NCI-H345 treated with DMSO at 0.1 percent for 48 hours (cell line): ENCODE measurements around the gene ZG16B.

Experiments used
- DNase-seq: peaks from one replicate; lab custom pipeline; 2025; ENCODE audit not compliant: unreplicated experiment; lab: John Stamatoyannopoulos, UW

ZG16B gene

GRCh38 chr16:2842340-2843000 lies 12.4 kb downstream of the ZG16B start:
- DNase-seq = no peak

GRCh38 chr16:2843526-2843925 lies 13.4 kb downstream of the ZG16B start:
- DNase-seq = no peak

- no peak for DNase-seq
Measured at GRCh38 chr16:2845116-2845515, 15.0 kb downstream of the ZG16B start.

- no peak for DNase-seq
Measured at GRCh38 chr16:2846511-2847310, 16.6 kb downstream of the ZG16B start.

- no peak for DNase-seq
Measured at GRCh38 chr16:2848933-2849725, 19.0 kb downstream of the ZG16B start.

- no peak for DNase-seq
Measured at GRCh38 chr16:2852003-2852730, 22.1 kb downstream of the ZG16B start.

- DNase-seq = no peak
Measured at GRCh38 chr16:2852731-2853507, 22.8 kb downstream of the ZG16B start.

- DNase-seq = no peak
Measured at GRCh38 chr16:2853531-2854073, 23.5 kb downstream of the ZG16B start.

GRCh38 chr16:2854700-2855309 lies 24.7 kb downstream of the ZG16B start:
- DNase-seq = no peak

- no peak for DNase-seq
Measured at GRCh38 chr16:2855536-2855935, 25.4 kb downstream of the ZG16B start.

- no peak for DNase-seq
Measured at GRCh38 chr16:2856061-2856670, 26.1 kb downstream of the ZG16B start.

GRCh38 chr16:2856686-2857450 lies 26.8 kb downstream of the ZG16B start:
- DNase-seq = no peak

GRCh38 chr16:2857451-2858244 lies 27.5 kb downstream of the ZG16B start, which contains the start of gene PRSS22:
Gene PRSS22 (minus strand): TSS chr16:2858170. CDS start chr16:2858104, 66 bp downstream.
- DNase-seq = no peak

- no peak for DNase-seq
Measured at GRCh38 chr16:2858245-2859025, 28.3 kb downstream of the ZG16B start.

- DNase-seq = no peak
Measured at GRCh38 chr16:2859686-2860265, 29.7 kb downstream of the ZG16B start.

GRCh38 chr16:2860826-2861567 lies 30.9 kb downstream of the ZG16B start:
- DNase-seq = no peak
